ENCODE results near the gene WDFY4. TPM values are rescaled to one million over a fixed set of nuclear protein-coding genes. Genes with fewer than 3 reads are reported as not detected.

WDFY4 gene
- total RNA-seq, 1 donor from 2014 or later = 0.25 TPM

GRCh38 chr10:48790457-48791044, 105.9 kb downstream of the WDFY4 start:
- Mint-ChIP-seq H3K9me3 (ENCODE audit: unreplicated experiment) (peaks cover 2% of the 10 kb centered on the region), H3K36me3 (ENCODE audit: low read depth, unreplicated experiment) (no peaks in the 10 kb centered on the region), H3K27me3 (ENCODE audit: low read depth, unreplicated experiment) (peaks cover 29% of the 10 kb centered on the region), H3K27ac (ENCODE audit: unreplicated experiment) (no peak overlapping the region), H3K4me3 (ENCODE audit: unreplicated experiment) (no peak overlapping the region), H3K4me1 (ENCODE audit: low read depth, unreplicated experiment) (peaks cover 7% of the 10 kb centered on the region)
- no peaks in the 10 kb centered on the region for H4K20me1 ChIP-seq (ENCODE audit: insufficient read depth, low read length)
- no peak overlapping the region for H3K27ac ChIP-seq (ENCODE audit: low read depth, low read length)
- DNase-seq (ENCODE audit: low read depth) = no peak
- H3K4me2 ChIP-seq (ENCODE audit: low read length) = no peak overlapping the region
- TF ChIP-seq CTCF (IDR thresholded peaks at IDR 0.05; ENCODE audit: insufficient read depth, low read depth, low read length) (no peak), EZH2 (IDR thresholded peaks at IDR 0.05; ENCODE audit: insufficient read depth, low read length) (no peak)
- peaks cover 6% of the 10 kb centered on the region for H3K4me1 ChIP-seq (ENCODE audit: insufficient read depth, low read length)
- H3K79me2 ChIP-seq (ENCODE audit: insufficient read depth, low read length) = no peaks in the 10 kb centered on the region
- H3K4me3 ChIP-seq (ENCODE audit: insufficient read depth, low read depth, low read length) = no peak overlapping the region
- FAIRE-seq = no peak
- H3K36me3 ChIP-seq (ENCODE audit: insufficient read depth, low read length) = no peaks in the 10 kb centered on the region
- H2AFZ ChIP-seq (ENCODE audit: low read depth, low read length) = no peak overlapping the region
- H3K9me3 ChIP-seq (ENCODE audit: insufficient read depth, low read depth, low read length) = peaks cover 3% of the 10 kb centered on the region
- no peak overlapping the region for H3K9ac ChIP-seq (ENCODE audit: low read length)
- no peaks in the 10 kb centered on the region for H3K27me3 ChIP-seq (ENCODE audit: insufficient read depth, low read length)

GRCh38 chr10:48791267-48791928, 106.7 kb downstream of the WDFY4 start:
- Histone ChIP-seq H4K20me1 (ENCODE audit: insufficient read depth, low read length) (no peaks in the 10 kb centered on the region), H3K4me1 (ENCODE audit: insufficient read depth, low read length) (peaks cover 6% of the 10 kb centered on the region), H3K4me3 (ENCODE audit: insufficient read depth, low read depth, low read length) (no peak overlapping the region), H3K27me3 (ENCODE audit: insufficient read depth, low read length) (no peaks in the 10 kb centered on the region), H2AFZ (ENCODE audit: low read depth, low read length) (no peak overlapping the region), H3K9ac (ENCODE audit: low read length) (no peak overlapping the region), H3K79me2 (ENCODE audit: insufficient read depth, low read length) (no peaks in the 10 kb centered on the region), H3K4me2 (ENCODE audit: low read length) (no peak overlapping the region), H3K9me3 (ENCODE audit: insufficient read depth, low read depth, low read length) (peaks cover 3% of the 10 kb centered on the region), H3K27ac (ENCODE audit: low read depth, low read length) (no peak overlapping the region), H3K36me3 (ENCODE audit: insufficient read depth, low read length) (no peaks in the 10 kb centered on the region)
- peaks cover 7% of the 10 kb centered on the region for H3K4me1 Mint-ChIP-seq (ENCODE audit: low read depth, unreplicated experiment)
- no peak overlapping the region for H3K27ac Mint-ChIP-seq (ENCODE audit: unreplicated experiment)
- DNase-seq (ENCODE audit: low read depth) = no peak
- H3K27me3 Mint-ChIP-seq (ENCODE audit: low read depth, unreplicated experiment) = peaks cover 29% of the 10 kb centered on the region
- H3K9me3 Mint-ChIP-seq (ENCODE audit: unreplicated experiment) = peaks cover 2% of the 10 kb centered on the region
- FAIRE-seq = no peak
- no peak for TF ChIP-seq CTCF (IDR thresholded peaks at IDR 0.05; ENCODE audit: insufficient read depth, low read depth, low read length)
- H3K36me3 Mint-ChIP-seq (ENCODE audit: low read depth, unreplicated experiment) = no peaks in the 10 kb centered on the region
- H3K4me3 Mint-ChIP-seq (ENCODE audit: unreplicated experiment) = no peak overlapping the region

- peak; percentile 27 for DNase-seq (ENCODE audit: low read depth)
- Histone ChIP-seq H3K9me3 (ENCODE audit: insufficient read depth, low read depth, low read length) (peaks cover 3% of the 10 kb centered on the region), H3K4me3 (ENCODE audit: insufficient read depth, low read depth, low read length) (no peak overlapping the region), H3K27me3 (ENCODE audit: insufficient read depth, low read length) (no peaks in the 10 kb centered on the region), H2AFZ (ENCODE audit: low read depth, low read length) (no peak overlapping the region), H3K4me2 (ENCODE audit: low read length) (peak overlapping the region; percentile 18), H3K9ac (ENCODE audit: low read length) (no peak overlapping the region), H3K27ac (ENCODE audit: low read depth, low read length) (no peak overlapping the region), H3K36me3 (ENCODE audit: insufficient read depth, low read length) (no peaks in the 10 kb centered on the region), H3K4me1 (ENCODE audit: insufficient read depth, low read length) (peaks cover 6% of the 10 kb centered on the region), H4K20me1 (ENCODE audit: insufficient read depth, low read length) (no peaks in the 10 kb centered on the region), H3K79me2 (ENCODE audit: insufficient read depth, low read length) (no peaks in the 10 kb centered on the region)
- H3K4me3 Mint-ChIP-seq (ENCODE audit: unreplicated experiment) = no peak overlapping the region
- H3K27ac Mint-ChIP-seq (ENCODE audit: unreplicated experiment) = no peak overlapping the region
- H3K9me3 Mint-ChIP-seq (ENCODE audit: unreplicated experiment) = peaks cover 2% of the 10 kb centered on the region
- H3K27me3 Mint-ChIP-seq (ENCODE audit: low read depth, unreplicated experiment) = peaks cover 36% of the 10 kb centered on the region
- FAIRE-seq = no peak
- TF ChIP-seq CTCF (IDR thresholded peaks at IDR 0.05; ENCODE audit: insufficient read depth, low read depth, low read length) (no peak), EZH2 (IDR thresholded peaks at IDR 0.05; ENCODE audit: insufficient read depth, low read length) (no peak)
- H3K36me3 Mint-ChIP-seq (ENCODE audit: low read depth, unreplicated experiment) = no peaks in the 10 kb centered on the region
- peaks cover 7% of the 10 kb centered on the region for H3K4me1 Mint-ChIP-seq (ENCODE audit: low read depth, unreplicated experiment)
Observed at GRCh38 chr10:48792121-48792520, 107.4 kb downstream of the WDFY4 start.

Measured in astrocyte (in vitro differentiated cells and primary cell).